ENCODE data around the gene ERVV-1. TPM values are rescaled to one million over a fixed set of nuclear protein-coding genes. Genes with fewer than 3 reads are reported as not detected.
"Not testable (repeated sequence)": the region's sequence is repeated elsewhere in the genome, so short reads cannot be mapped to it uniquely, and the experiment has no call there.

Gene ERVV-1, protein sequence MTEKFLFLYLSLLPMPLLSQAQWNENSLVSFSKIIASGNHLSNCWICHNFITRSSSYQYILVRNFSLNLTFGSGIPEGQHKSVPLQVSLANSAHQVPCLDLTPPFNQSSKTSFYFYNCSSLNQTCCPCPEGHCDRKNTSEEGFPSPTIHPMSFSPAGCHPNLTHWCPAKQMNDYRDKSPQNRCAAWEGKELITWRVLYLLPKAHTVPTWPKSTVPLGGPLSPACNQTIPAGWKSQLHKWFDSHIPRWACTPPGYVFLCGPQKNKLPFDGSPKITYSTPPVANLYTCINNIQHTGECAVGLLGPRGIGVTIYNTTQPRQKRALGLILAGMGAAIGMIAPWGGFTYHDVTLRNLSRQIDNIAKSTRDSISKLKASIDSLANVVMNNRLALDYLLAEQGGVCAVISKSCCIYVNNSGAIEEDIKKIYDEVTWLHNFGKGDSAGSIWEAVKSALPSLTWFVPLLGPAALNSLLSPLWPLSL
- not detected in 2 replicates for total RNA-seq

DNA sequence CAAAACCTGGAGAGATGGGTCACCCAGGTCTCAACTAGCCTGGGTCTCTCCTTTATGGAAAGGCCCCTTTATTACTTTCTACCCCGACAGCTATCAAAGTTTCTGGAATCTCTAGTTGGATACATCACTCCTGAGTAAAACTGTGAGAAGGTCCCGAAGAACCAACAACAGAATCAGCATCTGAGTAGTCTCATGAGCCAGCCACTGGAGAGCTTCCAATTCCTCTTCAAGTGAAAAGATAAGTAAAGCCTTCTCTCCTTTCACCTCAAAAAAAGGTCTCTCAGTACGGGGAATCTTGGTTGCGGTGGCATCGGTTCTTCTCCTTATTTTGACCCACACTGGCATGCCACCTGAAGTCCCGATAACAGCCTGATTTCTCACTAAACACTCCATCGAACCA, at the start of gene ERVV-1:
TSS of gene ERVV-1 (plus strand) at position 301 of the 400 bp plus-strand sequence. CDS start 170 bp downstream, outside the sequence.
- intact Hi-C loops (cut with micrococcal nuclease) = no loop called here

DNA sequence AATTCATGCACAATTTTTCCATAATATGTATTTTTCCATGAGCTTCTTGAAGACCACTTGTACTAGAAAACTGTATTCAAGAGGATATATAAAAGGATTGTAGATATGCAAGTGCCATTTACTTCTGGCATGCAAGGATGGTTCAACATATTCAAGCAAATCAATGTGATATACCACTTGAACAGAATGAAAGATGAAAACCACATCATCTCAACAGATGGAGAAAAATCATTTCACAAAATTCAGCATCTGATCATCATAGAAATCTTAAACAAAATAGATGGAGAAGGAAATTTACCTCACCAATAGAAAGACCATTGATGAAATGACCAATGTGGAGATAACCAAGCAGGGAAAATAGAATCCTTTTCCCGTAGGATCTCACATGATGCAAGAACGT, 45.9 kb upstream of the ERVV-1 start:
- intact Hi-C loops (cut with micrococcal nuclease) = loop anchor here (10.0 kb wide), 1 partner anchor 333 kb away; the partner anchor contains the start of gene ZNF83

DNA sequence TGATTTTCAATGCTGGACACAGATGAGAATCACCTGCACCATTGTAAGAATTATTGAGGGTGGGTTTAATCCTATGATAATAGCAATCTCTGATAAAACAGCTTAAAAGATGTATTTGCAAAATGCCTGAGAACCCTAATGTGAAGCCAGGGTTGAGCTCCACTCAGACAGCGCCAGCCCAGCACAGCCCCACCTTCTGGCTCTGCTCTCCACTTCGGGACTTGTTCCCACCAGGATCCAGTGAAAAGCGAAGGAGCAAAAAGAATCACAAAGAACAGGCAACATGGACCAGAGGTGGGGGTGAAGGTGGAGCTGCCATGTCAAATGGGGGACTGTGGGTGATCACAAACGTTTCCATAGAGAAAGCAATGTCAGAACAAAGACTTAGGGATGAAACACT, 32.4 kb upstream of the ERVV-1 start:
- intact Hi-C loops (cut with micrococcal nuclease) = no loop called here

DNA sequence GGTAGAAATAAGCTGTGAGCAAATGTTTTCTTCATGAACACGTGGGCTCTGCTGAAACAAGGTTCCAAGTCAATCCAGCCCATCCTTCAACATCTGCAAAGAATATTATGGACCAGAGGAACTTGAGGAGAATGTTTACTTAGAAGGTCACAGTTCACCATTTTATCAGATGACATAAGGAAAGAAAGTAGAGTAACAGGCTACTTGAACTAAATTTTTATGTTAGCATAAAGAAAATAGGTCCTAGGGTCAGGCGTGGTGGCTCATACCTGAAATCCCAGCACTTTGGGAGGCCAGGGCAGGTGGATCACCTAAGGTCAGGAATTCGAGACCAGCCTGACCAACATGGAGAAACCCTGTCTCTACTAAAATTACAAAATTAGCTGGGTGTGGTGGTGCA, 30.6 kb upstream of the ERVV-1 start:
- intact Hi-C loops (cut with micrococcal nuclease) = not testable (repeated sequence)

DNA sequence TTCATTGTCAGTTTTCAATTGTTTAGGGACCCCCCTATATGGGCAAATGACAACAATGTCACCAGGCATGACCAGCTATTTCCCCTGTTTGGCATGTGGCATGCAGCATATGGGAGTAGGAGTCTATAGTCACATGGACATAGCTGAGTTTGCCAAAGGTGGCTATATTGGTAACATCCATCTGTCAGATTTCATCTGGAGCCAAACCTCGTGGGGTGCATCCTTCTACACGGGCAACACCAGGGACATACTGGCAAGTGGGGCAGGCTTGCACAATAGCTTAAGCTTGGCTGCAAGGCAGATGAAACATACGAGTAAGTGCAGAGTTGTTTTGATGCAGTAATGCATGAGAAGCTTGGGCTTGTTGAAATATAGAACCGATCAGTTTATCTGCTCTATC, 26.5 kb upstream of the ERVV-1 start:
- intact Hi-C loops (cut with micrococcal nuclease) = no loop called here

DNA sequence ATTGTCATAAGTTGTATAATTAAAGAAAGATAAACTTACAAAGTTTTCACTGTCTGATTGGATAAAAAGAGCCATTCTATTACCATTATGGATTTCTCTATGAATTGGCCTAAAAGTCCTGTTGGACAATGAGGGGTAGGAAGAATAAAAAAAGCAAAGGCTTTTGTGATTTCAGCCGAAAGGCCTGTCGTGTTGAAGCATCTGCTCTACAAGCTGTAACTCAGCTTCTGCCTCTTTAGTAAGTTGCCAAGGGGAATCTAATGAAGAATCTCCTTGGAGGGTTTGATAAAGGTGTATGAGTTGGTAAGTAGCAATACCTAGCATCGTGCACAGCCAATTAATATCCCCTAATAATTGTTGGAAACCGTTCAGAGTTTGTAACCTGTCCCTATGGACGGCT, 25.2 kb upstream of the ERVV-1 start:
- intact Hi-C loops (cut with micrococcal nuclease) = no loop called here

DNA sequence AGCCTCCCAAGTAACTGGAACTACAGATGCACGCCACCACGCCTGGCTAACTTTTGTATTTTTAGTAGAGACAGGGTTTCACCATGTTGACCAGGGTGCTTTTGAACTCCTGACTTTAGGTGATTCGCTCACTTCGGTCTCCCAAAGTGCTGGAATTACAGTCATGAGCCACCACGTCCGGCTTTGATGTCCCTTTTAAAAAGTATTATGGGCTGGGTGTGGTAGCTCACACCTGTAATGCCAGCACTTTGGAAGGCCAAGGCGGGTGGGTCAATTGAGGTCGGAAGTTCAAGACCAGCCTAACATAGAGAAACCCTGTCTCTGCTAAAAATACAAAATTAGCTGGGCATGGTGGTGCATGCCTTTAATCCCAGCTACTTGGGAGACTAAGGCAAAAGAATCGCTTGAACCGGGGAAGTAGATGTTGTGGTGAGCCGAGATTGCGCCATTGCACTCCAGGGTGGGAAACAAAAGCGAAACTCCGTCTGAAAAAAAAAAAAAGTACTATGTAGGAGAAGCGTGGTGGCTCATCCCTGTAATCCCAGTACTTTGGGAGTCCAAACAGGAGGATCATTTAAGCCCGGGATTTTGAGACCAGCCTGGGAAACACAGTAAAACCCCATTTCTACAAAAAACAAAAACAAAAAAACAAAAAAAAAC, 22.8 kb upstream of the ERVV-1 start:
- intact Hi-C loops (cut with micrococcal nuclease) = loop anchor here (5.0 to 10.0 kb wide), 3 partner anchors 111 to 754 kb away; partner anchors contain the start of genes ZNF160 and ZNF525

DNA sequence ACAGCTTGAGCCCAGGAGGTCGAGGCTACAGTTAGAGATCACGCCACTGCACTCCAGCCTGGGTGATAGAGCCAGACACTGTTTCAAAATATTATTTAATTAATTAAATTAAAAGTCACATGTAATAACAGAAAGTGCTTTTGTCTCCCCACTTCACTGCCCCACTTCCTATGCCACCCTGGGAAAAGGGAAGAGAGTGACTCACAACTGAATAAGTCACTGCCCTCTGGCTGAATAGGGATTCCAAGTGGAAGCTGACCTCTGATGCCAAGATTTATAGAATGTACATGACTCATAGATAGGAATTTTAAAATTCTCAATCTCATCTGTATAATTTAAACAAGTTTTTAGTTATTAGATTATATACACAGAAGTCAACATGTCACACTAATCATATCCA, 22.2 kb upstream of the ERVV-1 start:
- intact Hi-C loops (cut with micrococcal nuclease) = loop anchor here (5.0 to 10.0 kb wide), 3 partner anchors 111 to 753 kb away; partner anchors contain the start of genes ZNF160 and ZNF525

DNA sequence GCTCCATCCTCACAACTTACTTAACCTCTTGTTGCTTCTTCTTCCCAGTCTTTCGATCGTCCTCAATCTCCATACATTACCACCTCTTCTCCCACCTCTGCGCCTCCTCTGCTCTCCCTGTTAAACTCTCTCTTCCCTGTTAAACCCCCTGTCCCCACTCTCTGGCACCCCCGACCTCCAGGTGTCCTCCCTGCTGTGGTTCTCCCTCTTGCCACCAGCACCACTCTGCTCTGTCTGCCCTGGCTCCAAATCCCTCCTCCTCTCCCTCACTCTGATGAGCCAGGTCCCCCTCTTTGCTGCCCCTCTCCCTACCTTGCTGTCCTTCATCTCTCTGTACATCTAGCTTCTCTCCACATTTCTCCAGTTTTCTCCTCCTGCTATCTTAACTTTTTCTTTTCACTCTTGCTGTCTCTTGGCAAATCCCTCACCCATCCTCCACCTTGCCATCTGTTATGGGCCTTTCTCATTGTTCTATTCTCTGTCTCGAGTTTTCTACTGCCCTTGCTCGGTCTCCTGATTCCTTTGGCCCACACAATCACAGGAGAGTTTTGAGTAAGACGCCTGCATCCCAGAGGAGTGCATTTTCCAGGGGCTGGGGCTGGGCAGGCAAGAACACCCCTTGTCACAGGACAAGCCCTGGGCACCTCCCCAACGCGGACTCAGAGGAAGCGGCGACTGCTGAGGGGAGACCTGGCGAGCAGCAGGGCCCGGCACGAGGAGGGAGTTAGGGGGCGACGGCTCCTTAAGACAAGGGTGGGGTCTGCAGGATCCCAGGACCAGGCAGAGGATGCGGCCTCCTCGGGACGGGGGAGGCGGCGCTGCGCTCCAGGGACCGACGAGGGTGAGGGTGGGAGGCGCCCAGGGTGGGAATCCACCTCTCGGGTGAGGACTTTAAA, 21.4 kb upstream of the ERVV-1 start:
- intact Hi-C loops (cut with micrococcal nuclease) = loop anchor here (1.0 to 10.0 kb wide), 5 partner anchors 29 to 752 kb away; partner anchors contain the start of genes ZNF160, ZNF525 and ZNF888

DNA sequence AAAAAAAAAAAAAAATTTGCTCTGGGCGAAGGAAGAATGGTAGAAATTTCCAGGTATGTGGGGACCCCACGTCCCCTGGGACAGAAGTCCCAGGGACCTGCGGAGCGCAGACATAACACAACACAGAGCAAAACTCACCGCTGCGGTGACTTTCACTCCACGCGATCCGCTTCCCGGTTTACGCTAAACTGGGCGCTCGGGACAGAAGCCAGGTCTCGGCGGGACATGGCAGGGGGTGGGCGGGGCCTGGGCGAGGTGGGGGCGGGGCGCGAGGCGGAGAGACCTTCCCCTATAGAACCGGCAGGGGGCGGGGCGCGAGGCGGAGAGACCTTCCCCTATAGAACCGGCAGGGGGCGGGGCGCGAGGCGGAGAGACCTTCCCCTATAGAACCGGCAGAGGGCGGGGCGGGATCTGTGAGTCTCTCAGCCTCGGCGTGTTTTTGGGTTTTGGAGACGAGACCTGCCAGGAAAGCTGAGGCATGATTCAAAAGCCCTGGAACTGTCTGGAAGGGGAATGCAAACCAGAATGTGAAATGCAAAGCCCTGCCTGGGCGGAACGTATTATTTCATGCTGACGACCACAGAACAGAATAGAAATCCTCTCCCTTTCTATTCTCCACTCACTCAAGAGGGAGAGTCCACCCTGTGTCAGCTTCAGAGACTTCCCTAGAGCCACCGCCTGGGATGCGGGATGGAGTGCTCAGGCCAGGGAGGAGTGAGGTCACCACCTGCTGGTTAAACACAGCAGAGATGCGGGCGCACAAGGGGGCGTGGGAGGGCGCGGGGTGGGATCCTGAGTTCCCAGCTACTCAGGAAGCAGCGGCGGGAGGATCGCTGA, 20.2 kb upstream of the ERVV-1 start:
- intact Hi-C loops (cut with micrococcal nuclease) = loop anchor here (1.0 to 10.0 kb wide), 5 partner anchors 30 to 751 kb away; partner anchors contain the start of genes ZNF160, ZNF525 and ZNF888

DNA sequence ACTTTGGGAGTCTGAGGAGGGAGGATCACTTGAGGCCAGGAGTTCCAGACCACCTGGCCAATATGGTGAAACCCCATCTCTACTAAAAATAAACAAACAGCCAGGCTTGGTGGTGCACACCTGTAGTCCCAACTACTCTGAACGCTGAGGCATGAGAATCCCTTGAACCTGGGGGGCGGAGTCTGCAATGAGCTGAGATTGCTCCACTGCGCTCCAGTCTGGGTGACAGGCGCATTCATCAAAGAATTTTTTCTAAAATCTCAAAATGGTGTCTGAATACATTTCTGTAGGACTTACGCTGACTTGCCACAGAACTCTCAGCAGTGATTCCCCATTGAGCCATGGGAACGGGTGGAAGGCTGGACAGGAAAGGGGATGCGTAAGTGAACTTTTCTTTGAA, 18.0 kb upstream of the ERVV-1 start:
- intact Hi-C loops (cut with micrococcal nuclease) = loop anchor here (10.0 kb wide), 1 partner anchor 749 kb away; no protein-coding TSS in a partner anchor

DNA sequence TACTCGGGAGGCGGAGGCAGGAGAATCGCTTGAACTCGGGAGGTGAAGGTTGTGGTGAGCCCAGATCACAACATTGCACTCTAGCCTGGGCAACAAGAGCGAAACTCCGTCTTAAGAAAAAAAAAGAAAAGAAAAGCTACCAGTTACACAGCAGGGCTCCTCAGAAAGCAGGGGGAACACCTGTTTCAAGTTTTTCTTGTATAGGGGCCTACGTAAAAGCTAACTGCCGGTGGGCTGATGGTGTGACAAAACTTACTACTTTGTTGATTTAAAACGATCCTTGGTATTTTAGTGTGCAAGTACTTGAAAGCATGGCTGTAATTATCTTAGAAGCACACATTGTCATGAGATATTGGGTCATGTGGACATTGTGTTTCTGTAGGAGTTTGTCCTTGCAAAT, 15.7 kb upstream of the ERVV-1 start:
- intact Hi-C loops (cut with micrococcal nuclease) = loop anchor here (10.0 kb wide), 1 partner anchor 747 kb away; no protein-coding TSS in a partner anchor

DNA sequence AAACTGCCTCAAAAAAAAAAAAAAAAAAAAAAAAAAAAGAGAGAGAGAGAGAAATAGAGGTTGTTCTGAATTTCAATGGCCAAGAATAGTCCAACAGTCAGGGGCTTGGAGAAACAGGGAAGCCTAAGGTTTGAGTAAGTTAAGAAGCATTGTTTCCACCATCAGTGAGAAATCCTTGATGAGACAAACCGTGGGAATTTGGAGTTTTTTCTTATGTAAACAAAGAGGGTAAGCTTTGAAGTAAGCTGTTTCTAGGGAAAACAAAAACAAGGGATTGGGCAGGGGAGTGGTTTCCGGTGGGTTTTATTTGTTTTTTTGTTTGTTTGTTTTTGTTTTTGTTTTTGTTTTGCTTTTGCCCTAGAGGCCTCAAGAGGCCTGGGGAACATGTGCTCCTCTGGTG, 11.2 kb upstream of the ERVV-1 start:
- intact Hi-C loops (cut with micrococcal nuclease) = no loop called here

DNA sequence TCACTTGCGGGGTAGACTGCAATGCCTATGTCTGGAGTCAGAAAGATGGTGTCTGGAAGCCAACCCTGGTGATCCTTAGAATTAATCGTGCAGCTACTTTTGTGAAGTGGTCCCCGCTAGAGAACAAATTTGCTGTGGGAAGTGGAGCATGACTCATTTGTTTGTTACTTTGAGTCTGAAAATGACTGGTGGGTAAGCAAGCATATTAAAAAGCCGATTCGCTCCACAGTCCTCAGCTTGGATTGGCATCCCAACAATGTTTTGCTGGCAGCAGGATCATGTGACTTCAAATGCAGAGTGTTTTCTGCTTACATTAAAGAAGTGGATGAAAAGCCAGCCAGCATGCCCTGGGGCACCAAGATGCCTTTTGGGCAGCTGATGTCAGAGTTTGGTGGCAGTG, 9.5 kb upstream of the ERVV-1 start:
- intact Hi-C loops (cut with micrococcal nuclease) = no loop called here

DNA sequence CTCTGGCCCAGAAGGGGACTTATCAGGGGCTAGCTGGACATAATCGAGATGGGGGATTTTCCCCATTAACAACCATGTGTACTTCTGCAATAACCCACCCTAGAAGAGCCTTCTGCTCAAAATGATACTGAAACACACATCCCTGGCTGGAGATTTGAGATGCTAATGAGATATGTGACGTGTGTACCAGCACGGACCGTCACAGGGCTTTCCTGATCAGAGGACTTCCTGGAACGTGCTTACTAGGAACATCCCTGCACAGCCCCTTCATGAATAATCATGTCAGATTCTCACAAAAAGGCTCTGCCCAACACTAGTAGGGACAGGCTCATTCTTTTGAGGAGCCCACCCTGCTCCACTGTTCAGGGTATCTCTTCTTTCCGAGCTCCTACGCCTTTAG, 6.5 kb upstream of the ERVV-1 start:
- intact Hi-C loops (cut with micrococcal nuclease) = no loop called here

DNA sequence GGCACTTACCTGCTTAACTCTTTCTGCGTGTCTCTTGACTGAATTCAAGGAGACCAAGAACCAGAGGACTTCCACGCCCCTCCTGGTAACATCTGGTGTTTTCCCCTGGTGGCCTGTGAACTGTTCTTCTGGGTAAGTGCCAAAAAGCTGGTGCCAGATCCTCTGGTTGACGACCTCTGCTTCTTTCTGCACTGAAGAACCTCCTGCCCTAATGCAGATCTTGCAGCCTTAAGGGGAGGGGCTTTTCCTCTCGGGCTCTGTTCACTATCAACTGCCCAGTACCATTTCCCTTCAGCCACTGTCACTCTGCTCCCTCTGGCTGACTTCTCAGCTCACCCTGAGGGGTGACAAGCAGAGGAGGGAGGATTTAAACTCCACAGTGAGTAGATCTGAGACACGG, 6.1 kb upstream of the ERVV-1 start:
- intact Hi-C loops (cut with micrococcal nuclease) = no loop called here

DNA sequence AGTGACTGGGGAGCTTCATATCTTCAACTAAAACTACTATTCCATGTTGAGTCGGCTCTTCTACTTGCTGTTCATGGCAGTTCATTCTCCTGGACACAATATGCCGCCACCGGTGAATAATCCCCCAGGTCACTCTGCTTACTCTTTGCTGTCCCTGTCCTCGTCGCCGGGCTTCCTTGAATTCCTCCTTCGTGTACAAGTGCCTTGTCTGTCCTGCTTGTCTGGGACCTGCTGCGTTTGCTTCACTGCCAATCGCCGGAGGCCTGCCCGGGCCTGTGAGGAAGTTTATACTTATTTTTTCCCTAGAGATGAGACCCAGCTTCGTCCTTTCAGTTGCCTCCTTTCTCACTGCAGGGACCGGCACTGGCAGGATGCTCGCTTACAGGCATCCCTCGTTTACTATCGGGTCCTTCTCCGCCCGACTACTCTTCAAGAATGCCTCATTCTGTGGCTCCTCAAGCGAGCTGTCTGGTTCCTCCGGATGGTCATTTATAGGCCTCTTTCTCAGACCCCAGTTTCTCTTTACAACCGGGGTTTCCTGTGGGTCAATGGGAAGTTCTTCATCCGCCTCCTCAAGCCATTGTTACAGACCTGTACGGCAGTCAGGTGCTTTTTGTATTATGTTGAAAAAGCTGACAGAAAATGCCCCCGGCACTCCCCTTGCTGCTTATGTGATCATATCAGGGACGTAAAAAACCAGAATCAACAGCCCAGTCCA, 5.5 kb upstream of the ERVV-1 start:
- intact Hi-C loops (cut with micrococcal nuclease) = no loop called here

DNA sequence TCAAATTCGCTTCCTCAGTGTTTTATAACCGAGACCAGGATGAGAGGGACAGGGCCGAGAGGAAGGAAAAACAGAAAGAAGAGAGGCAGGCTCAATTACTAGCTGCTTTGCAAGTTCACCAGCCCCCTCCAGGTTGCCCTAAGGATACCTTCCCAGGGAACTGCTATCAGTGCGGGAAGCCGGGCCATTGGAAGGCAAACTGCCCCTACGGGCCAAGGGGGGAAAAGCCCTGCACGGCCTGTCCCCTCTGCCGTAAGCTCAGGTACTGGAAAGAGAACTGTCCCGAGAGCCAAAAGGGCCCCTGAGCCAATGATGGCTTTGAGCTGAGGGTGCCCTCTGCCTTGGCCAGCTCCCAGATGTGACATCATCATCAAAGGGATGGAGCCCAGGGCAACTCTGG, 3.2 kb upstream of the ERVV-1 start:
- intact Hi-C loops (cut with micrococcal nuclease) = no loop called here

DNA sequence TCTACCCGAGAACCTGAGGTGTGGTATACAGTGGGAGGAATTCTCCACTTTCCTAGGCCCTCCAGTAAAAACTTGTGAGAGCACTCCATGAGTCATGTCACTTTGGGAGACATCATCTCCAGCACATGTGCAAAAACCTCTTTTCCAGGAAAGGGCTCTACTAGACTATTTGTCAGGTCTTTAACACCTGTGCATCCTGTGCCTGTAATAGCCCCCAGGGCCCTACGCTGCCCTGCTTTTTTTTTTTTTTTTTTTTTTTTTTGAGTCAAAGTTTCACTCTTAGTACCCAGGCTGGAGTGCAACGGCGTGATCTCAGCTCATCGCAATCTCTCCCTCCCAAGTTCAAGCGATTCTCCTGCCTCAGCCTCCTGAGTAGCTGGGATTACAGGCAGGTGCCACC, 1.7 kb upstream of the ERVV-1 start:
- intact Hi-C loops (cut with micrococcal nuclease) = no loop called here
